Parathyroid adenoma (tissue), 2 donors: Measurements from ENCODE around the gene POLR3GL.
A peak's percentile ranks its signal among the peaks of the same experiment; 100 is the strongest.

Source experiments
- H2AFZ ChIP-seq: fragments of 300-600 bp; sonication (generic); one replicate; pipeline ENCODE4 v1.7.0; 2017; ENCODE audit warnings: antibody characterized with exemption, mild to moderate bottlenecking
- H3K27ac ChIP-seq: fragments of 300-600 bp; sonication (generic); one replicate; pipeline ENCODE4 v1.7.0; 2017
- H3K27me3 ChIP-seq: fragments of 300-600 bp; sonication (generic); one replicate; pipeline ENCODE4 v1.7.0; 2017; ENCODE audit warnings: low read length; ENCODE audit not compliant: control insufficient read depth, insufficient read depth
- H3K36me3 ChIP-seq: fragments of 300-600 bp; sonication (generic); one replicate; pipeline ENCODE4 v1.7.0; 2017; ENCODE audit warnings: low read length; ENCODE audit not compliant: control insufficient read depth, insufficient read depth
- H3K4me1 ChIP-seq: fragments of 300-600 bp; sonication (generic); one replicate; pipeline ENCODE4 v1.7.0; 2017; ENCODE audit warnings: control low read depth
- H3K4me2 ChIP-seq: fragments of 300-600 bp; sonication (generic); one replicate; pipeline ENCODE4 v1.7.0; 2017; ENCODE audit warnings: low read length
- H3K4me3 ChIP-seq: fragments of 300-600 bp; sonication (generic); one replicate; pipeline ENCODE4 v1.7.0; 2017; ENCODE audit warnings: low read depth, low read length
- H3K79me2 ChIP-seq: fragments of 300-600 bp; sonication (generic); one replicate; pipeline ENCODE4 v1.7.0; 2017; ENCODE audit warnings: control low read depth
- H3K9ac ChIP-seq: fragments of 300-600 bp; sonication (generic); one replicate; pipeline ENCODE4 v1.7.0; 2017; ENCODE audit warnings: mild to moderate bottlenecking
- H3K9me3 ChIP-seq: fragments of 300-600 bp; sonication (generic); one replicate; pipeline ENCODE4 v1.7.0; 2017; ENCODE audit warnings: low read length; ENCODE audit not compliant: control insufficient read depth
- TF ChIP-seq, protein P1 (sequence below): fragments of 300-600 bp; sonication (generic); IDR thresholded peaks from one replicate; pipeline ENCODE4 v1.7.0; 2017; ENCODE audit warnings: antibody characterized with exemption, mild to moderate bottlenecking
- donor health status: primary hyperparathyroidism.

Gene POLR3GL

DNA sequence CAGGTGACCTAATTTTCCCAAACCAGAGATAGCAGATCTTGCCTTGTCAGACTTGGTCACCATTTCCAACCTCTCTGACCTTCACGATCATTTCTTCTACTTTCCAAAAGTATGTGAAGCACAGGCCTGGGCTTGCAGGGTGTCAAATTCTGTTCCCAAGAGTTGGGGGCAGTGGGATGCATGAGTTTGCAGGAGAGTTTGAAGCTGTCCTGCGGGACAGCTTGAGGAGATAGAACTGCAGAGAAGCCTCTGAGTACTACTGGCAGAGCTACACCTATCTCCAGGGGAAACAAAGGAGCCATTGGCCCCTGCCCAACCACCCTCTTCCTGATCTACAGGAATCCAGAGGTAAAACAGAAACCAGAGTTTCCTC lies 20.6 kb downstream of the POLR3GL start:
- Histone ChIP-seq H2AFZ (peak overlapping the region; percentile 33), H3K4me1 (peaks cover 59% of the 10 kb centered on the region), H3K36me3 (no peaks in the 10 kb centered on the region), H3K9me3 (no peaks in the 10 kb centered on the region), H3K9ac (no peak overlapping the region), H3K27ac (peak overlapping the region; percentile 100), H3K79me2 (peaks cover 5% of the 10 kb centered on the region), H3K4me2 (peak overlapping the region; percentile 66), H3K4me3 (peak overlapping the region; percentile 51), H3K27me3 (no peaks in the 10 kb centered on the region)
- TF ChIP-seq, protein P1, sequence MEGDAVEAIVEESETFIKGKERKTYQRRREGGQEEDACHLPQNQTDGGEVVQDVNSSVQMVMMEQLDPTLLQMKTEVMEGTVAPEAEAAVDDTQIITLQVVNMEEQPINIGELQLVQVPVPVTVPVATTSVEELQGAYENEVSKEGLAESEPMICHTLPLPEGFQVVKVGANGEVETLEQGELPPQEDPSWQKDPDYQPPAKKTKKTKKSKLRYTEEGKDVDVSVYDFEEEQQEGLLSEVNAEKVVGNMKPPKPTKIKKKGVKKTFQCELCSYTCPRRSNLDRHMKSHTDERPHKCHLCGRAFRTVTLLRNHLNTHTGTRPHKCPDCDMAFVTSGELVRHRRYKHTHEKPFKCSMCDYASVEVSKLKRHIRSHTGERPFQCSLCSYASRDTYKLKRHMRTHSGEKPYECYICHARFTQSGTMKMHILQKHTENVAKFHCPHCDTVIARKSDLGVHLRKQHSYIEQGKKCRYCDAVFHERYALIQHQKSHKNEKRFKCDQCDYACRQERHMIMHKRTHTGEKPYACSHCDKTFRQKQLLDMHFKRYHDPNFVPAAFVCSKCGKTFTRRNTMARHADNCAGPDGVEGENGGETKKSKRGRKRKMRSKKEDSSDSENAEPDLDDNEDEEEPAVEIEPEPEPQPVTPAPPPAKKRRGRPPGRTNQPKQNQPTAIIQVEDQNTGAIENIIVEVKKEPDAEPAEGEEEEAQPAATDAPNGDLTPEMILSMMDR: no peak

DNA sequence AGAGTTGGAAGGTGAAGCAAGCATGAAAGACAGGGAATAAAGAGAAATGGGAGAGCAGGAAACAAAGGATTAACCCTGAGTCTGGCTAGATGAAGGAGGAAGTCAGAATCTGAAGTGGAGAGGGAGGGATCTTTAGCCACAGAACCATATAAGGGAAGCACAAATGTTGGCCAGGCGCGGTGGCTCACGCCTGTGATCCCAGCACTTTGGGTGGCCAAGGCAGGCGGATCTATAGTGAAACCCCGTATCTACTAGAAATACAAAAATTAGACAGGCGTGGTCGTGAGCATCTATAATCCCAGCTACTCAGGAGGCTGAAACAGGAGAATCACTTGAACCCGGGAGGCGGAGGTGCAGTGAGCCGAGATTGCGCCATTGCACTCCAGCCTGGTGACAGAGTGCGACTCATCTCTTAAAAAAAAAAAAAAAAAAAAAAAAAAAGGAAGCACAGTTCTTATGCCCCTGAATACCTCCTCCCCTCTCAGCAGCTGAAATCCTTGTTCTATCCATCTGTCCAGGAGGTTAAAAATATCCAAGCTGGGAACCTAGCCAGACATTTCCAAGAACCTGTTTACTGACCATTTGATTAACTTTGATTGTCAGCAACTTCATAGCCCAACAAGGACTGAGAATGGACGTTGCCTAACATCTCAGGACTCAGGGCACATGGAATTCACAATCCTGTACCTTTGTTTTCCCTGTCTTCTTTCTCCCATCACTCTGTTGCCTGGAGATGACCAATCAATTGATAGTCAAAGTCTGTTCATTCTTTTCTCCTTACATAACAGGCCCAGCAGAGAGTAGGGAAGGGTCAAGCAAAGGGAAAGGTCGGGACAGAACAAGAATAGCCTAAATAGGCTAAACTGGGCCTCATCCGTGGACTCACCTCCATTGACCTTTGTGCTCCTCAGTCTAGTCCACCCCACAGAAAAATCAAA lies 21.3 kb downstream of the POLR3GL start:
- H3K4me2 ChIP-seq: peak overlapping the region; percentile 66
- H3K27ac ChIP-seq: peak overlapping the region; percentile 100
- peak overlapping the region; percentile 51 for H3K4me3 ChIP-seq

DNA sequence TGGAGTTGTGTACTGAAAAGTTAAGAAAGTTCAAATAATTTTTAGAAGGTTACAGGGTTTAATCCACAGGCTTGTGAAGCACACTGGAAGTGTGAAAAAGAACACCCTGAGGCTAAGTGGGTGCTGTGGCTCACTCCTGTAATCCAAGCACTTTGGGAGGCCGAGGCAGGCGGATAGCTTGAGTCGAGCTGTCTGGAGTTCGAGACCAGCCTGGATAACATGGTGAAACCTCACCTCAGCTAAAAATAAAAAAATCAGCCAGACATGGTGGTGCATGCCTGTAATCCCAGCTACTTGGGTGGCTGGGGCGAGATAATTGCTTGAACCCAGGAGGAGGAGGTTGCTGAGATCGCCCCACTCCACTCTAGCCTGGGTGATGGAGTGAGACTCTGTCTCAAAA lies 22.1 kb downstream of the POLR3GL start:
- Histone ChIP-seq H3K4me1 (peaks cover 49% of the 10 kb centered on the region), H3K9me3 (no peaks in the 10 kb centered on the region), H3K4me2 (peak overlapping the region; percentile 66), H3K4me3 (peak overlapping the region; percentile 51), H3K27ac (peak overlapping the region; percentile 100), H3K27me3 (no peaks in the 10 kb centered on the region), H3K79me2 (no peaks in the 10 kb centered on the region), H3K36me3 (no peaks in the 10 kb centered on the region), H2AFZ (no peak overlapping the region), H3K9ac (no peak overlapping the region)
- TF ChIP-seq, protein P1: no peak

More for the DNA sequence above, 21.3 kb downstream of the POLR3GL start:
- peaks cover 5% of the 10 kb centered on the region for H3K79me2 ChIP-seq
- no peaks in the 10 kb centered on the region for H3K27me3 ChIP-seq
- H3K9me3 ChIP-seq: no peaks in the 10 kb centered on the region
- TF ChIP-seq, protein P1: no peak
- no peaks in the 10 kb centered on the region for H3K36me3 ChIP-seq
- no peak overlapping the region for H3K9ac ChIP-seq
- H2AFZ ChIP-seq: peak overlapping the region; percentile 46
- peaks cover 53% of the 10 kb centered on the region for H3K4me1 ChIP-seq

DNA sequence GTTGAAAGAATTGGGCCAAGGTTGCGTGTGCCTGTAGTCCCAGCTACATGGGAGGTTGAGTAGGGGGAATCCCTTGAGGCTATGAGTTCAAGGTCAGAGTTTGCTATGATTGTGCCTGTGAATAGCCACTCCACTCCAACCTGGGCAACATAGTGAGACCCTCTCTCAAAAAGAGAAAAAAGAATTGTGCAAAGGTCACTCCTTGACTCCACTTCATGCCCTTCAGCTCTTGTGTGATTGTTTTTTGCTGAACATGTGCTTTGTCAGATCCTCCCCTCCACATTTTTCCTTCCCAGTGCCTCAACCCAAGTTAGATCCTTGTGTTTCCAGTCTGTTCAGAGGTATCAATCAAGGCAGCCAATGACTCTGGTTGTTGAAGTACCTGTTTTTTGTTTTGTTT lies 23.4 kb downstream of the POLR3GL start:
- Histone ChIP-seq H3K4me1 (peaks cover 35% of the 10 kb centered on the region), H3K36me3 (peaks cover 11% of the 10 kb centered on the region), H3K9me3 (no peaks in the 10 kb centered on the region), H3K27ac (peak overlapping the region; percentile 100), H3K4me2 (peak overlapping the region; percentile 11), H3K27me3 (no peaks in the 10 kb centered on the region), H3K79me2 (no peaks in the 10 kb centered on the region), H2AFZ (no peak overlapping the region), H3K4me3 (no peak overlapping the region), H3K9ac (no peak overlapping the region)
- TF ChIP-seq, protein P1: no peak
